Adrenal gland (tissue), 5 donors: ENCODE measurements around the gene AGK.

Experiments used
- POLR2A ChIP-seq, 2 donors: fragments of 450-650 bp; IDR thresholded peaks; one replicate each; pipeline ENCODE4 v1.6.1; 2017; ENCODE audit warnings: antibody characterized with exemption in 2 of 2, mild to moderate bottlenecking in 2 of 2, moderate library complexity in 1 of 2
- TF ChIP-seq, protein P1 (sequence below), 6 experiments: fragments of 450-650 bp in 4 of 6; fragments of 200-600 bp in 2 of 6; sonication (generic) in 1 of 6; IDR thresholded peaks; 1 replicate in 5 of 6; 2 replicates in 1 of 6; pipeline versions ENCODE4 v1.5.1 to v1.8.0; 2016 to 2021; ENCODE audit warnings: antibody characterized with exemption in 6 of 6, mild to moderate bottlenecking in 2 of 6, moderate library complexity in 1 of 6
- donor health status: DM: no; HTN: no; CAD: no.

DNA sequence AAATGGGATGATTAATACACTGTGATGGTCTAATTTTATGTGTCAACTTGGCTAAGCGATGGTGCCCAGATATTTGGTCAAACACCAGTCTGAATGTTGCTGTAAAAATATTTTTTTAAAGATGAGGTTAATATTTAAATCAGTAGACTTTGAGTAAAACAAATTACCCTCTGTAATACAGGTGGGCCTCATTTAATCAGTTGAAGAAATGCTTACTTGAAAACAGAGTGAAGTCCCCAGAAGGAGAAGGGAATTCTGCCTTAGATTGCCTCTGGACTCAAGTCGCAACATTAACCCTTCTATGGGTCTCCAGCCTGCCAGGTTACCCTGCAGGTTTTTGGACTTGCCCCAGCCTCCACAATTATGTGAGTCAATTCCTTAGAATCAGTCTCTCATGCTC is 49.8 kb upstream of the AGK start:
- TF ChIP-seq, protein P1, sequence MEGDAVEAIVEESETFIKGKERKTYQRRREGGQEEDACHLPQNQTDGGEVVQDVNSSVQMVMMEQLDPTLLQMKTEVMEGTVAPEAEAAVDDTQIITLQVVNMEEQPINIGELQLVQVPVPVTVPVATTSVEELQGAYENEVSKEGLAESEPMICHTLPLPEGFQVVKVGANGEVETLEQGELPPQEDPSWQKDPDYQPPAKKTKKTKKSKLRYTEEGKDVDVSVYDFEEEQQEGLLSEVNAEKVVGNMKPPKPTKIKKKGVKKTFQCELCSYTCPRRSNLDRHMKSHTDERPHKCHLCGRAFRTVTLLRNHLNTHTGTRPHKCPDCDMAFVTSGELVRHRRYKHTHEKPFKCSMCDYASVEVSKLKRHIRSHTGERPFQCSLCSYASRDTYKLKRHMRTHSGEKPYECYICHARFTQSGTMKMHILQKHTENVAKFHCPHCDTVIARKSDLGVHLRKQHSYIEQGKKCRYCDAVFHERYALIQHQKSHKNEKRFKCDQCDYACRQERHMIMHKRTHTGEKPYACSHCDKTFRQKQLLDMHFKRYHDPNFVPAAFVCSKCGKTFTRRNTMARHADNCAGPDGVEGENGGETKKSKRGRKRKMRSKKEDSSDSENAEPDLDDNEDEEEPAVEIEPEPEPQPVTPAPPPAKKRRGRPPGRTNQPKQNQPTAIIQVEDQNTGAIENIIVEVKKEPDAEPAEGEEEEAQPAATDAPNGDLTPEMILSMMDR (IDR thresholded peaks at IDR 0.05), result no peak
- no peak for TF ChIP-seq POLR2A (IDR thresholded peaks at IDR 0.05)
